Omental fat pad (tissue), 4 donors: Measurements from ENCODE around the gene PLVAP. TPM values are rescaled to one million over a fixed set of nuclear protein-coding genes. Genes with fewer than 3 reads are reported as not detected.

ENCODE experiments used
- ATAC-seq: fragments of 150-250 bp; one replicate; pipeline ENCODE4 v1.9.1; 2016; ENCODE audit warnings: mild to moderate bottlenecking, moderate library complexity; ENCODE audit not compliant: low FRiP score
- DNase-seq: peaks from one replicate; pipeline ENCODE4 v3.0.0-alpha.2; 2019; ENCODE audit warnings: low spot score
- total RNA-seq, 4 donors: library from RNA; depleted of rRNA; stranded (reverse); fragments of >200 nt; gene quantifications; one replicate each; pipeline ENCODE4 v1.1.0, GENCODE V29; 2016
- TF ChIP-seq, protein P1 (sequence below), 3 donors: fragments of 450-650 bp; IDR thresholded peaks; one replicate each; pipeline ENCODE4 v1.5.1; 2016 to 2017; ENCODE audit warnings: antibody characterized with exemption in 3 of 3, mild to moderate bottlenecking in 3 of 3, moderate library complexity in 2 of 3

Gene PLVAP
- total RNA-seq, 4 donors from 2014 or later: 39.7 to 139 (median 114) TPM

DNA sequence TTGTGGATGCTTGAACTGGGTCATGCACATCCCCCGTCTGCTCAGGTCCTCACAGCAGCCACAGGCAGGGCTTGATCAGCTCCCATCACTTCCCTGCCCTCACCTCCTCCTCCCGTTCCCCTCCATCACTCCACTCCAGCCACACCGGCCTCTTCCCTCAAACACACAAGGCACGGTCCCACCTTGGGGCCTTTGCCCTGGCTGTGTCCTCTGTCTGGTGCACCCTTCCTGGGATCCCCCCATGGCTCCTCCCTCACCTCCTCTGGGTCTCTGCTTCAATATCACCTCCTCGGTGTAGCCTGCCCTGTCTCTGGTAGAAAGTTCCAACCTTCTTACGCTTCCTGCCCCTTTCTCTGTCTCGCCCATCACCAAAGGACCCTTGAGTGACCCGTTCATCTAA is 23.8 kb downstream of the PLVAP start:
- no peak for DNase-seq
- no peak for ATAC-seq
- TF ChIP-seq, protein P1, sequence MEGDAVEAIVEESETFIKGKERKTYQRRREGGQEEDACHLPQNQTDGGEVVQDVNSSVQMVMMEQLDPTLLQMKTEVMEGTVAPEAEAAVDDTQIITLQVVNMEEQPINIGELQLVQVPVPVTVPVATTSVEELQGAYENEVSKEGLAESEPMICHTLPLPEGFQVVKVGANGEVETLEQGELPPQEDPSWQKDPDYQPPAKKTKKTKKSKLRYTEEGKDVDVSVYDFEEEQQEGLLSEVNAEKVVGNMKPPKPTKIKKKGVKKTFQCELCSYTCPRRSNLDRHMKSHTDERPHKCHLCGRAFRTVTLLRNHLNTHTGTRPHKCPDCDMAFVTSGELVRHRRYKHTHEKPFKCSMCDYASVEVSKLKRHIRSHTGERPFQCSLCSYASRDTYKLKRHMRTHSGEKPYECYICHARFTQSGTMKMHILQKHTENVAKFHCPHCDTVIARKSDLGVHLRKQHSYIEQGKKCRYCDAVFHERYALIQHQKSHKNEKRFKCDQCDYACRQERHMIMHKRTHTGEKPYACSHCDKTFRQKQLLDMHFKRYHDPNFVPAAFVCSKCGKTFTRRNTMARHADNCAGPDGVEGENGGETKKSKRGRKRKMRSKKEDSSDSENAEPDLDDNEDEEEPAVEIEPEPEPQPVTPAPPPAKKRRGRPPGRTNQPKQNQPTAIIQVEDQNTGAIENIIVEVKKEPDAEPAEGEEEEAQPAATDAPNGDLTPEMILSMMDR (IDR thresholded peaks at IDR 0.05): no peak

- DNase-seq (no peak), ATAC-seq (no peak)
- TF ChIP-seq, protein P1 (IDR thresholded peaks at IDR 0.05): no peak
Observed at GRCh38 chr19:17352608-17353280, 24.4 kb downstream of the PLVAP start.

DNA sequence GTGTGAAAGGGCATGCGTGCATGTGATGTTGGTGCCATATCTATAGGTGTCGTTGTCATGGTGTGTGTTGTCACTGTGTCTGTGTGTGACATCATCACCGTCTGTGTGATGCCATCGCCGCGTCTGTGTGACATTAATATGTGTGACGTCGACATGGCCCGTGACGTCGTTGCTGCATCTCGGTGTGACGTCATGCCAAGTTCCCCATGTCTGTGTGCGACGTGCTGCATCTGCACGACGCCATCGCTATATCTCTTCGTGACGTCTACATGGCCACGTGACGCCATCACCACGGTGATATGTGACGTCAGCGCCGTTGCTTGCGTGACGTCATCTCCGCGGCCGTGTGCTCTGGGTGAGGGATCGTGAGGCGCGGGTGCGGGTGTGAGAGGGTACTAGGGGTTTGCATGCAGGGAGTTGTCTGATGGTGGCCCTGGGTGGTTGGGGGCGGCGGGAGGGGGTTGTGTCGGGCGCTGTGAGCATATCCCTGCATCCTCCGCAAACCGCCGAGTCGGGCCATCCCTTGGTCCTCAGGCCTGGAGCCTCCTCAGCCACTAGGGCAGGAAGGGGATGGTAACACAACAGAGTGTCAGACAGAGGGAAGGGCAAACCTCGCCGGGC is 25.2 kb downstream of the PLVAP start:
- TF ChIP-seq, protein P1 (IDR thresholded peaks at IDR 0.05): no peak
- no peak for ATAC-seq
- no peak for DNase-seq

- ATAC-seq (no peak), DNase-seq (no peak)
- TF ChIP-seq, protein P1 (IDR thresholded peaks at IDR 0.05): no peak
Observed at GRCh38 chr19:17348700-17349099, 28.4 kb downstream of the PLVAP start.

- TF ChIP-seq, protein P1 (IDR thresholded peaks at IDR 0.05): no peak
Observed at GRCh38 chr19:17347877-17348276, 29.3 kb downstream of the PLVAP start.

GRCh38 chr19:17347361-17347760 is 29.8 kb downstream of the PLVAP start:
- peak; percentile 39 for ATAC-seq
- TF ChIP-seq, protein P1 (IDR thresholded peaks at IDR 0.05): no peak
- no peak for DNase-seq

More at GRCh38 chr19:17347877-17348276, 29.3 kb downstream of the PLVAP start:
- DNase-seq (no peak), ATAC-seq (no peak)
